Activated T-cell treated with anti-CD3 and anti-CD28 coated beads for 4 hours (primary cell): ENCODE data around the gene UBE2E2.

Experiments
- DNase-seq: peaks from one replicate; pipeline ENCODE4 v3.0.0-alpha.2; 2020

UBE2E2 gene

GRCh38 chr3:23489300-23490158 lies 286.4 kb downstream of the UBE2E2 start:
- DNase-seq, result no peak

- no peak for DNase-seq
These were observed 287.3 kb downstream of the UBE2E2 start for GRCh38 chr3:23490459-23490858.

DNA sequence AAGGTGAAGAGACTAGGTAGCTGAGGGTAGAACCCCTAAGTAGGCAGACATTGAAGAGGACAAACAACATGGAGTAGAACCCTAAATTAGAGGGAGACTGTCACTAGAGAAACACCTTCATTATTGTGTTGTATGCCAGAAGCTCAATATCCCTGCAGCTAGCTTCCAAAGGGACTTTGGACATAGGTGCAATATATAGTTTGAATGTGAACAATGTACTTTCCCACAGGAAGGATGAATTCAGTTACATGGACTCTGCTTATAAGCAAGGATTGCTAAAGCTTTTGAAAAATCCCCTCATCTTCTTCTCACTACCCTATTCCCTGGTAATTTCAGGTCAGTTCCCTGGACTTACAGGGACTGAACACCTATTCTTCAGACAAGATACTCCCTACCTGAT lies 288.9 kb downstream of the UBE2E2 start:
- DNase-seq, result no peak

DNA sequence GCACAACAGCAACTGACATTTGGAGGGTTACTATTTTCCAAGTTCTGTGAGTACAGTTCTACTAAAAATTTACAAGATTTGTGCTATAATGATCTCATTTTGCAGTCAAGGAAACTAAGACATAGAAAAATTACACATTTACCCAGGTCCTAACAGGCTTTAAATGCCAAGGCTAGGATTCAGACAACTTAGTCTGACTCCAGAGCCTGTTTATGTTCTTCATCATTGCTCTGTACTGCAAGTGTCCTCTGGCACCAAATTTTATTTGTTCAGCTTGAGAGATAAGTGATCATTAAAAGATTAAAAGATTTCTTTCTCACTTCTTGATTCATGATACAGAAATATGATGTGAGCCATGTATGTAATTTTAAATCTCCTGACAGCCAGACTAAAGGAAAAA lies 290.8 kb downstream of the UBE2E2 start:
- DNase-seq, result no peak

DNA sequence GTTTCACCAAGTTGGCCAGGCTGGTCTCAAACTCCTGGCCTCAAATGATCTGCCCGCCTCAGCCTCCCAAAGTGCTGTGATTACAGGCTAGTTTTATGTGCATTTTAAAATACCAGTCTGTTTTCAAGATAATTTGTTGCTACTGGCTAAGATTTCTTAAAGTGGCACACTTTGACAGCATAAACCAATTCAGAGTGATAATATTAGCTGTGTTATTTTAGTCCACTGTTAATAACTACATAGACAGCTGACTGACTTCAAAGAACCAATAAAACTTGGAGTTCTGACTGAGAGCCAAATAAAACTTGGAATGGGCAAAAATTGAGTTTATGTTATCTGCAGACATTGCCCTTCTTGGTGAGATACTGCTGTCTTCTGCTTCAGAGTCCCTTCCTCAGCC lies 291.8 kb downstream of the UBE2E2 start:
- no peak for DNase-seq

DNA sequence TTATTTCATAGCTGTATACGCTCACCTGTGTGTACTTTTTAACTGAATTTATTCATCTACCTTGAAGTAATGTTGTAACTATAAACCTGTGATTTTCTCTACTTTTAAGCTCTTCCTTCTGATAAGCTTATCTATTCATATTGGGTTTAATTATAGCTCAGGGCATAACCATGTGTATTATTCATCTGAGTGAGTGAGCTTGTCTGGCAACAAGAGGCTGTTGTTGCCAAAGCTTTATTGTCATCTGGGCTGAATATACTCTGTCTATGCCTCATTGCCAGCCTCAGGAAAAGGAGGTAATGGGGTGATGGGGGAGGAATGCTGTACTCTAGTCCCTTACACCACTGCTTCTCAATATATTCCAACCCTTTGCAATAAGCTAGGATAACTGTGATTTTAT lies 292.4 kb downstream of the UBE2E2 start:
- no peak for DNase-seq

GRCh38 chr3:23496165-23496564 lies 293.0 kb downstream of the UBE2E2 start:
- no peak for DNase-seq

GRCh38 chr3:23497156-23497555 lies 294.0 kb downstream of the UBE2E2 start:
- no peak for DNase-seq

DNA sequence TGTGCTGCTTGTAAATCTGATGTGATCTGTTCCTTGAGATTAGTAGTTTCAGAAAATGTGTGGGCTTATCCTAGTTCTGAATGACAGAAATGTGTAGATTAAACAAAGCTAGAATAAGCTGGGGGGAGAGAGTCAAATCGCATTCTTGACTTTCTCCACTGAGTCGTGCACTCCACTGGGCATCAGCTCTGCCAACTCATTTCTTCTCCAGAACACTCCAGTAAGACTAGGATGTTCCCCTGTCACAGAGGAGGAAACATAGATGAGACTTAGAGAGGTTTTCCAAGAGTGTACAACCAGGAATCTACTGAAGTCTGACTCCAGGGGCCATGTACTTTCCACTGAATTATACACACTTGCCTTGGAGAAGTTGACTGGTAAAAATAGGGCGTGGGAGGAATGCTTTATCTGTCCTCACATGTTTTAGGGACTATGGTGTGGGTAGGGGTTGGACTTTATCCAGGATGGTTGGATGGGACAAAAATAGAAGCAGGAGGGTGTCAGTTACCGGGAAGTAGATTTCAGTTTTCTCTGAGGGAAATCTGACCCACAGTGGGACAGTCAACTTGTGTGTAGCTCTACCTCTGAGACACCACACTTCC lies 298.2 kb downstream of the UBE2E2 start:
- DNase-seq, result no peak

DNA sequence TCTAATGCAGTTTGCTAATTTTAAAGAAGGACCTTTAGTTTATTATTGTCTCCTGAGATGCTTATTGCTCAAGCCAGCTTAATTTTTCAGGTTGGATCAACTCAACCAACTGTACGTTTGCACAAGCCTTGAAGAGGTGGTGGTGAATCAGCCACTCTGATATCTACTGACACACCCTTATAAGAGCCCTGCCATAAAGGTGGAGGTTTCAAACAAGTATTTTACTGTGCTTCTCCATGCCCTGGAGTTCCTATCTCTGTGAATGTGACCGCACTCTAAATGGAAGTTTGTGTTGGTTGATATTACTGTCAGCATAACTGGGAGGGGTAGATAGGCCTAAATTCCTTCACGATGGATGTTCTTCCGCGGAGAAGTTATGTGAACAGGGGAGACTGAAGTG lies 305.3 kb downstream of the UBE2E2 start:
- no peak for DNase-seq

DNA sequence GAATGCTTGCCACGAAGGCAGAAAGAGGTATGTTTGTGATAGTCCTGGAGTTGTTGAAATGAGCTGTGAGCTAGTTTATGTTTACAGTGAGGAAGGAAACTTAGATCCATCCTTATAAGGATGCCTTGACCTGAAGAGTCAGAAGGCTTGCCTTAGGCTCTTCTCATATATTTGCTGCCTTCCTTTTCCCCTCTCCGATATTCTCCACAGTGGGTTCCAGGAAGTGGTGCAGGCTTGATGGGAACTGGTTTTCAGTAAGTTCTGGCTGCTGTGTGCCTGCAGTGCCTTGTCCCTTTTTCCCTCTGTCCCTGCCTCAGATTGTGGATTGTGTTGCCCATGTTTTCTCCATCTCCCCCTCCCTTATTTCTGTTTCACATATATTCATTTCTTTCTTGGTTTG lies 315.3 kb downstream of the UBE2E2 start:
- DNase-seq, result no peak

DNA sequence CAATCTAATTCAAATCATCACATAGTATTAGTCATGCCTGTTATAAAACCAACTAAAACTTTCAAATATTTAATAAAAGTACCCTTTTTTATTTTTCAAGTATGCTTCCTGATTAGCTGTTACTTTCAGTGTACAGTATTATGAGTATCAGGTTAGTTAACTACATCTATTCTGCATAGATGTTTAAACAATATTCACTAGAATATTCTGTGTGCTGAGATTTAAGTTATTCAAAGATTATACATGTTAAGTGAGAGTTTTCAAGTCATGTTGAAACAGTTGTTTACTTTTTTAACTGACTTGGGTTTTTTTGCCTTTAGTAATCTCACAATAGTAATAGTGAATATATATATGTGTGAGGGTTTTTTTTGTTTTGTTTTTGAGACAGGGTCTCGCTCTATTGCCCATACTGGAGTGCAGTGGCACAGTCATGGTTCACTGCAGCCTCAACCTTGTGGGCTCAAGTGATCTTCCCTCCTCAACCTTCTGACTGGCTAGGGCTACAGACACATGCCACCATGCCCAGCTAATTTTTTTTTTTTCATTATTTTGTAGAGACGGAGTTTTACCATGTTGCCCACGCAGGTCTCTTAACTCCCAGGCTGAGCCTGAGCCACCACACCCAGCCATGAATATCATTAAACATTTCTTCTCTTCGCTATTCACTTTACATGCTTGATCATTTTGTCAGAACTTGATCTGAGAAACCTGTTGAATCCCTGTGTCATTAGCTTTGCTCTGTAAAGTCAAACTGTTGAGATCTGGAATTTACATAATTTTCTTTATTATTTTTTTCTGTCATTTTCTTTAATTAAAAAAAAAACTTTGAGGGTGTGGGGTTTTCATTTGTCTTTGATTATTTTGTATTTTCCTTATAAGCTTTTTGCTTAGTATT lies 316.4 kb downstream of the UBE2E2 start:
- no peak for DNase-seq

- DNase-seq, result no peak
These were observed 324.2 kb downstream of the UBE2E2 start for GRCh38 chr3:23527326-23527725.

GRCh38 chr3:23533596-23533995 lies 330.5 kb downstream of the UBE2E2 start:
- DNase-seq, result no peak

DNA sequence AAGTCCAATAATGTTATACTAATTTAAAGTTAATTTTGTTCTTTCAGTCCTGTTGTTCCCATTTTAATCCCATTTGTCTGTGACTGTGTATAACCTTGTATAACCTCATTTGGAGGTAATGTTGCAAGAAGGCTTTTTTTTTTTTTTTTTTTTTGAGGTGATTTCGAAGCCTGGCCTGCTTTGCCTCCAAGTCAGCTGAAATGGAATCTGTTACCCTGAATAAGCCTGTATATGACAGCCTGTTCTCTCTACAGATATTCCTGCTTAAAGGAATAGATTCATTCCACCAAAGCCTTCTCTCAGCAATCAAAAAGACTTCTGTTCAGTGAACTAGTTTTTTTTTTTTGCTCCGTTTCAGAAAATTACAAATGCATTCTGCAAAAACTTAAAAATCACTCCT lies 330.9 kb downstream of the UBE2E2 start:
- DNase-seq, result no peak

- no peak for DNase-seq
These were observed 334.0 kb downstream of the UBE2E2 start for GRCh38 chr3:23537101-23537551.

- DNase-seq, result no peak
These were observed 336.1 kb downstream of the UBE2E2 start for GRCh38 chr3:23539185-23539584.

- no peak for DNase-seq
These were observed 337.5 kb downstream of the UBE2E2 start for GRCh38 chr3:23540600-23540999.

GRCh38 chr3:23542079-23542478 lies 339.0 kb downstream of the UBE2E2 start:
- no peak for DNase-seq

GRCh38 chr3:23546181-23546580 lies 343.1 kb downstream of the UBE2E2 start:
- no peak for DNase-seq

GRCh38 chr3:23547905-23548650 lies 345.0 kb downstream of the UBE2E2 start:
- DNase-seq, result no peak

DNA sequence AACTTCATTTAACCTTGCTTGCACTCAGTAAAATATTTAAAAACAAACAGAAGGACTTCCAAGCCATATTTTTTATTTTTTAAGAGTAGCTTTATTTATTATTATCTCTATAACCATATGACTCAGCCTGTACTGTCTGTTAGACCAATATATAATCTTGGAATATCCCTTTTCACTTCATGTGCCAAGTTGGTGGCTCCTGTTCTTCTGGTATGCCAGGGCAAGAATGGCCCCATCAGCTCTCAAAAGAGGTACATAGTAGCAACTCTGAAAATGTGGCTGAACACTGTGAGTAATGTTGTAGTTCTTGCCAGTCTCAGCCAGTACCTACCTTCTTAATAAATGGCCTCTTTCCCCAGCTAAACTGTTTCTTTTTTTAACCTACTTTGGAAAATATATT lies 345.6 kb downstream of the UBE2E2 start:
- no peak for DNase-seq
